GM10266 (cell line): ENCODE results near the gene FNIP2.

Source experiments
- DNase-seq: peaks from one replicate; pipeline ENCODE4 v3.0.0; 2012; ENCODE audit errors: extremely low spot score
- CTCF ChIP-seq: IDR thresholded peaks from 2 replicates; pipeline ENCODE4 v1.5.1; 2012; ENCODE audit warnings: mild to moderate bottlenecking, low read depth; ENCODE audit not compliant: control insufficient read depth, insufficient read depth; ENCODE audit errors: missing control alignments

The FNIP2 gene

GRCh38 chr4:158847535-158847934 is 78.7 kb downstream of the FNIP2 start:
- TF ChIP-seq CTCF, result no peak
- DNase-seq, result no peak

- TF ChIP-seq CTCF, result no peak
- no peak for DNase-seq
Observed at GRCh38 chr4:158849681-158850080, 80.9 kb downstream of the FNIP2 start.

- no peak for TF ChIP-seq CTCF
- DNase-seq, result no peak
Observed at GRCh38 chr4:158850371-158850770, 81.5 kb downstream of the FNIP2 start.

GRCh38 chr4:158850800-158851644 is 82.2 kb downstream of the FNIP2 start:
- TF ChIP-seq CTCF, result peak; percentile 40
- DNase-seq, result no peak

- TF ChIP-seq CTCF, result no peak
- DNase-seq, result no peak
Observed at GRCh38 chr4:158854236-158854635, 85.4 kb downstream of the FNIP2 start.

GRCh38 chr4:158856852-158857251 is 88.0 kb downstream of the FNIP2 start:
- TF ChIP-seq CTCF, result peak; percentile 44

GRCh38 chr4:158857951-158858350 is 89.1 kb downstream of the FNIP2 start:
- no peak for DNase-seq
- TF ChIP-seq CTCF, result no peak

More at GRCh38 chr4:158856852-158857251, 88.0 kb downstream of the FNIP2 start:
- peak; percentile 47 for DNase-seq
